Ishikawa (cell line): ENCODE measurements around the gene METTL6.

Experiments
- CEBPB ChIP-seq: IDR thresholded peaks from 2 replicates; pipeline ENCODE4 v1.6.1; 2012
- CREB1 ChIP-seq: IDR thresholded peaks from 2 replicates; pipeline ENCODE4 v1.6.1; 2012; ENCODE audit warnings: low read depth
- EGR1 ChIP-seq: IDR thresholded peaks from 2 replicates; pipeline ENCODE4 v1.6.1; 2012
- EP300 ChIP-seq: IDR thresholded peaks from 2 replicates; pipeline ENCODE4 v1.6.1; 2012; ENCODE audit warnings: borderline replicate concordance
- FOXM1 ChIP-seq: IDR thresholded peaks from 2 replicates; pipeline ENCODE4 v1.6.1; 2012; ENCODE audit warnings: low read depth, borderline replicate concordance
- NFIC ChIP-seq: IDR thresholded peaks from 2 replicates; pipeline ENCODE4 v1.6.1; 2012
- RAD21 ChIP-seq: IDR thresholded peaks from 2 replicates; pipeline ENCODE4 v1.6.1; 2012; ENCODE audit warnings: low read depth
- TAF1 ChIP-seq: IDR thresholded peaks from 2 replicates; pipeline ENCODE4 v1.6.1; 2012; ENCODE audit warnings: low read depth, mild to moderate bottlenecking
- TCF12 ChIP-seq: IDR thresholded peaks from 2 replicates; pipeline ENCODE4 v1.6.1; 2012; ENCODE audit warnings: low read depth
- TEAD4 ChIP-seq: IDR thresholded peaks from 2 replicates; pipeline ENCODE4 v1.6.1; 2012
- YY1 ChIP-seq: IDR thresholded peaks from 2 replicates; pipeline ENCODE4 v1.6.1; 2012; ENCODE audit warnings: low read depth
- ZBTB7A ChIP-seq: IDR thresholded peaks from 2 replicates; pipeline ENCODE4 v1.6.1; 2012; ENCODE audit warnings: low read depth
- TF ChIP-seq, protein P1 (sequence below): IDR thresholded peaks from 2 replicates; pipeline ENCODE4 v1.6.1; 2012
- TF ChIP-seq, protein P2 (sequence below): IDR thresholded peaks from 2 replicates; pipeline ENCODE4 v1.6.1; 2012
- TF ChIP-seq, protein P3 (sequence below): IDR thresholded peaks from 2 replicates; pipeline ENCODE4 v1.6.1; 2012; ENCODE audit warnings: low read depth, mild to moderate bottlenecking

Gene METTL6

DNA sequence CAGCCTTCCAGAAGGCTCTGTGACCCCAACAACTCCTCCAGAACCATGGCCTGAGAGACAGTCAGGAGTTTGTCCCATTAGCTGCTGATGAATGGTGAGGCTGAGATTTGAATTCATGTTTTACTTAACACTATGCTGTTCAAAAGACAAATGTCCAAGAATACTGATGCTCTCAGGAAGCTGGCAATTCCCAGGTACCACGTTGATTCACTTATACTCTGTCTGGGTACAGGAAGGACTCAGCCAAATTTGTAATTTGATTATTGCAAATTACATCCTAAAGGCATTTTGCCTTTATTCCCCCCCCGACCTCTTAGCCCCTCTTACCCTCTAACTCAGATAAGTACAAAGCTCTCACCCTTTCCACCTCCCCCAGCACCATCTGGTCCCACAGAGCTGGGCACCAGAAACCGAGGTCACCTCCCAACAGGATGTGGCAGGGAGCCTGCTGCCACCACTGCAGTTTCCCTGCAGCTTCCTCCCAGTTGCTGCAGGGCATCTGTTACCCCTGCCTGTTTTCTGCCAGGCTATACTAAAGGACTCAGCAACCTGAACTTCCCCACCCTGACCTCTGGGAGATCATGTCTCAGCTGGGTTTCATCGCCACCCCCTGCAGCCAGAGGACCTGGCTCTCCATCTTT, 33.7 kb upstream of the METTL6 start:
- TF ChIP-seq TEAD4: no peak
- TF ChIP-seq CEBPB: no peak

- TF ChIP-seq EGR1 (no peak), CREB1 (no peak), FOXM1 (no peak), EP300 (no peak), NFIC (no peak), TAF1 (no peak), TEAD4 (no peak), TCF12 (no peak), ZBTB7A (no peak), YY1 (no peak), RAD21 (no peak), CEBPB (no peak)
- TF ChIP-seq, protein P1, sequence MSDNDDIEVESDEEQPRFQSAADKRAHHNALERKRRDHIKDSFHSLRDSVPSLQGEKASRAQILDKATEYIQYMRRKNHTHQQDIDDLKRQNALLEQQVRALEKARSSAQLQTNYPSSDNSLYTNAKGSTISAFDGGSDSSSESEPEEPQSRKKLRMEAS: no peak
- TF ChIP-seq, protein P2, sequence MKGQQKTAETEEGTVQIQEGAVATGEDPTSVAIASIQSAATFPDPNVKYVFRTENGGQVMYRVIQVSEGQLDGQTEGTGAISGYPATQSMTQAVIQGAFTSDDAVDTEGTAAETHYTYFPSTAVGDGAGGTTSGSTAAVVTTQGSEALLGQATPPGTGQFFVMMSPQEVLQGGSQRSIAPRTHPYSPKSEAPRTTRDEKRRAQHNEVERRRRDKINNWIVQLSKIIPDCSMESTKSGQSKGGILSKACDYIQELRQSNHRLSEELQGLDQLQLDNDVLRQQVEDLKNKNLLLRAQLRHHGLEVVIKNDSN: no peak
- TF ChIP-seq, protein P3, sequence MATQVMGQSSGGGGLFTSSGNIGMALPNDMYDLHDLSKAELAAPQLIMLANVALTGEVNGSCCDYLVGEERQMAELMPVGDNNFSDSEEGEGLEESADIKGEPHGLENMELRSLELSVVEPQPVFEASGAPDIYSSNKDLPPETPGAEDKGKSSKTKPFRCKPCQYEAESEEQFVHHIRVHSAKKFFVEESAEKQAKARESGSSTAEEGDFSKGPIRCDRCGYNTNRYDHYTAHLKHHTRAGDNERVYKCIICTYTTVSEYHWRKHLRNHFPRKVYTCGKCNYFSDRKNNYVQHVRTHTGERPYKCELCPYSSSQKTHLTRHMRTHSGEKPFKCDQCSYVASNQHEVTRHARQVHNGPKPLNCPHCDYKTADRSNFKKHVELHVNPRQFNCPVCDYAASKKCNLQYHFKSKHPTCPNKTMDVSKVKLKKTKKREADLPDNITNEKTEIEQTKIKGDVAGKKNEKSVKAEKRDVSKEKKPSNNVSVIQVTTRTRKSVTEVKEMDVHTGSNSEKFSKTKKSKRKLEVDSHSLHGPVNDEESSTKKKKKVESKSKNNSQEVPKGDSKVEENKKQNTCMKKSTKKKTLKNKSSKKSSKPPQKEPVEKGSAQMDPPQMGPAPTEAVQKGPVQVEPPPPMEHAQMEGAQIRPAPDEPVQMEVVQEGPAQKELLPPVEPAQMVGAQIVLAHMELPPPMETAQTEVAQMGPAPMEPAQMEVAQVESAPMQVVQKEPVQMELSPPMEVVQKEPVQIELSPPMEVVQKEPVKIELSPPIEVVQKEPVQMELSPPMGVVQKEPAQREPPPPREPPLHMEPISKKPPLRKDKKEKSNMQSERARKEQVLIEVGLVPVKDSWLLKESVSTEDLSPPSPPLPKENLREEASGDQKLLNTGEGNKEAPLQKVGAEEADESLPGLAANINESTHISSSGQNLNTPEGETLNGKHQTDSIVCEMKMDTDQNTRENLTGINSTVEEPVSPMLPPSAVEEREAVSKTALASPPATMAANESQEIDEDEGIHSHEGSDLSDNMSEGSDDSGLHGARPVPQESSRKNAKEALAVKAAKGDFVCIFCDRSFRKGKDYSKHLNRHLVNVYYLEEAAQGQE: no peak
Observed at GRCh38 chr3:15458212-15458780, 31.0 kb upstream of the METTL6 start.

GRCh38 chr3:15456321-15456720, 29.0 kb upstream of the METTL6 start:
- TF ChIP-seq FOXM1 (no peak), CREB1 (no peak)
- TF ChIP-seq, protein P1: no peak

GRCh38 chr3:15455756-15456155, 28.4 kb upstream of the METTL6 start:
- no peak for TF ChIP-seq TCF12
- TF ChIP-seq NFIC: no peak
- TF ChIP-seq, protein P2: no peak

- no peak for TF ChIP-seq CREB1
- TF ChIP-seq, protein P2: no peak
Observed at GRCh38 chr3:15454965-15455364, 27.6 kb upstream of the METTL6 start.

- TF ChIP-seq, protein P1: no peak
- TF ChIP-seq, protein P3: no peak
- TF ChIP-seq ZBTB7A: no peak
- no peak for TF ChIP-seq RAD21
- TF ChIP-seq TAF1: no peak
- no peak for TF ChIP-seq FOXM1
- TF ChIP-seq, protein P2: no peak
- TF ChIP-seq TCF12: no peak
- TF ChIP-seq YY1: no peak
- TF ChIP-seq CREB1: no peak
- no peak for TF ChIP-seq CEBPB
- TF ChIP-seq EGR1: no peak
Observed at GRCh38 chr3:15453991-15454625, 26.8 kb upstream of the METTL6 start.
